ENCODE measurements around the gene GPS2.

GPS2 gene

DNA sequence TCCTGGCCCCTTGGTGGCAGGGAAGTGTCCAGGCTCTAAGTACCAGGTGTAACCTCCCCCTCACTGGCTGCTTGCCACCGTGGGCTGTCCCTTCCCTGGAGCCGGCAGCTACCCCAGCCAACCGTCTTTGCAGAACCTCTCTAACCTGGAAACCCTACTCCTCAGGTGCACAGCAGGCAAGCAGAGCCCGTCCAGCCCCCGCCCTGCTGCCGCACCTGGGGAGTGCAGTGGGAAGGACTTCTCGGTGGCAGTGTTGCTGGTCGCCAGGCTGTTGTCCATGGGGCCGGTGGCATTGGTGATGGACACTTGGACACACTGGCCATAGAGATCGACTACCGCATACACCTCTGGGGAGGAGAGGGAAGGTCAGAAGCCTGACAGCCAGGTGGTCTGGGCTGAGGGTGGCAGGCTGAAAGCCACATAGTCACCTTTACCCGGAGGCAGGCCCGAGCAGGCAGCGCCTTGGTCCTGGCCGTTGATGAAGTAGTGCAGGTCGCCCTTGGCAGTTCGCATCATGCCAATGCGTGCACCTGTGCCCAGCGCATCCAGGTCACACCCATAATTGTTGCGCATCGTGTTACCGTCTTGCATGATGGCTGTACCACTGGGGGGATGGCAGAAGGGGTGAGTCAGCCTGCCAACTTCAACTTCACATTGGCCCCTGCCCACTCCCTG is 7.5 kb upstream of the GPS2 start:
- WGBS (ENCODE audit: extremely low coverage, insufficient coverage, low lambda C conversion rate): no CpG with 5 or more reads among the region's 22 CpGs
- no peak overlapping the region for H3K4me3 ChIP-seq (ENCODE audit: low read length)
- H3K4ac ChIP-seq (ENCODE audit: low read depth, low read length): no peak overlapping the region
- DNase-seq: no peak
- H3K18ac ChIP-seq (ENCODE audit: low read length): no peak overlapping the region
- H3K4me1 ChIP-seq (ENCODE audit: control insufficient read depth, low read depth, low read length): no peaks in the 10 kb centered on the region
- H3K79me1 ChIP-seq (ENCODE audit: low read length): peaks cover 2% of the 10 kb centered on the region
- no peak overlapping the region for H3K9ac ChIP-seq (ENCODE audit: low read length)
- H2BK15ac ChIP-seq (replicated peaks; ENCODE audit: low read depth): no peak overlapping the region
- peaks cover 16% of the 10 kb centered on the region for H3K36me3 ChIP-seq (ENCODE audit: control insufficient read depth, insufficient read depth, low read length)
- no peak overlapping the region for H2BK5ac ChIP-seq (ENCODE audit: low read length)
- no peak overlapping the region for H2BK120ac ChIP-seq (ENCODE audit: low read depth, low read length)
- no peak overlapping the region for H3K4me2 ChIP-seq (ENCODE audit: low read length)
- no peak overlapping the region for H3K56ac ChIP-seq (ENCODE audit: low read length)
- no peak overlapping the region for H4K5ac ChIP-seq (ENCODE audit: low read length)
- H3K23ac ChIP-seq (ENCODE audit: low read length): no peak overlapping the region
- H4K8ac ChIP-seq (ENCODE audit: low read depth, low read length): no peak overlapping the region
- peaks cover 2% of the 10 kb centered on the region for H3K79me2 ChIP-seq (ENCODE audit: control insufficient read depth, insufficient read depth, low read length)
- no peak overlapping the region for H3K27ac ChIP-seq (ENCODE audit: low read depth, low read length)
- no peak overlapping the region for H2AK5ac ChIP-seq (ENCODE audit: low read length)
- no peaks in the 10 kb centered on the region for H3K27me3 ChIP-seq (ENCODE audit: insufficient read depth, low read length, poor library complexity)

DNA sequence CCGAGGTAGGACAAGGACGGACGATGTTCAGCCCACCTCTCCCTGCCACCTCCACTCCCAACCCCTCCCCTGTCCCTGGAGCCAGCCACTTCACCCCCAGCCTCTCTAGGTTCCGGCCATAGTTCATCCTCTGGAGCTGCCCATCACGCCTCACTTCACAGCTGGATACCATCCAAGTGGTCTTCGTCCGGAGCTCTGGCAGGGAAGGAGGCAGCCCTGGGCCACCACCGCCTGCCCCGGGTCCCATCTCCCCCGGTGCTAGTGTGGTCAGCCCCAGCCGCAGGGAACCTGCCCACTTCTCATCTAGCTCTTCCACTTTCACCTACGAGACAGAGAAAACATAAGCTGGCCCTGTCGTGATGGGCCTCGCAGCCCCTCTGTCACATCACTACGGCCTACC is 6.3 kb upstream of the GPS2 start:
- Histone ChIP-seq H3K4me1 (ENCODE audit: control insufficient read depth, low read depth, low read length) (no peaks in the 10 kb centered on the region), H3K4me3 (ENCODE audit: low read length) (no peak overlapping the region), H4K8ac (ENCODE audit: low read depth, low read length) (no peak overlapping the region), H3K27ac (ENCODE audit: low read depth, low read length) (no peak overlapping the region), H3K23ac (ENCODE audit: low read length) (no peak overlapping the region), H2BK5ac (ENCODE audit: low read length) (no peak overlapping the region), H3K36me3 (ENCODE audit: control insufficient read depth, insufficient read depth, low read length) (peaks cover 18% of the 10 kb centered on the region), H3K9ac (ENCODE audit: low read length) (no peak overlapping the region), H3K56ac (ENCODE audit: low read length) (no peak overlapping the region), H2BK15ac (replicated peaks; ENCODE audit: low read depth) (no peak overlapping the region), H2AK5ac (ENCODE audit: low read length) (no peak overlapping the region), H4K5ac (ENCODE audit: low read length) (no peak overlapping the region), H3K79me2 (ENCODE audit: control insufficient read depth, insufficient read depth, low read length) (no peaks in the 10 kb centered on the region), H3K4me2 (ENCODE audit: low read length) (no peak overlapping the region), H3K27me3 (ENCODE audit: insufficient read depth, low read length, poor library complexity) (no peaks in the 10 kb centered on the region), H3K79me1 (ENCODE audit: low read length) (no peaks in the 10 kb centered on the region), H2BK120ac (ENCODE audit: low read depth, low read length) (no peak overlapping the region), H3K18ac (ENCODE audit: low read length) (no peak overlapping the region), H3K4ac (ENCODE audit: low read depth, low read length) (no peak overlapping the region)
- no CpG with 5 or more reads among the region's 15 CpGs for WGBS (ENCODE audit: extremely low coverage, insufficient coverage, low lambda C conversion rate)
- DNase-seq: no peak

DNA sequence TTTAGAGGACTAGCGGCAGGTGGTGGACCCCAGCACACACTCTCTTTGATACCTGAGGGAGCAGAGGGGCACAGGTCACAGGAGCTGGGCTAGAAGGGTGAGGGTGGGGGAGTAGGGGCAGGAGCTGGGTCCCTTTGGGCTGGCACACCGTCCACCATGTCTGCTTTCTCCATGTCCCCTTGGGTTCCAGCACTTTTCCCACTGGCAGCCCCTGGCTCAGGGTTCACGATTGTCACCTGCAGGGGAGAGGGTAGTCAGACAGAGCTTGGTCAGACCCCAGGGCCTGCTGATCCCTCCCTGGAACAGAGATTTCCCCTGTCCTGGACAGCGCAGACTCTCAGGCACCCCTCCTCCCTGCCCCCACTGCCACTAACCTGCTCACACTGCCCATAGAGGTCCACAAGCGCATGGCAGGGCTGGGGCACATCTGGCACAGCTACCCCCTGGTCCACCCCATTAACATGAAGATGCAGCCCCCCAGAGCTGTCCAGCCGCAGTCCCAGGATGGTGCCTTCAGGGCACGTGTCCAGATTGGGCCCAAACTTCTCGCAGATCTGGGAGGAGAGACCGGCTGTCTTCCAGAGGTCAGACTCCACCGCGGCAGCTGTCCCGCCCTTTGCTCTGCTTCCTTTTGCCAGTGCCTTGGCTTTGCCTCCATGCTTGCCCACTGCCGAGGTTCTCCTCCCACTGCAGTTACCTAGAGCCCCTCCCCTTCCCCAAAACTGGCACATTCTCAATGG is 3.1 kb upstream of the GPS2 start:
- Histone ChIP-seq H3K4me3 (ENCODE audit: low read length) (no peak overlapping the region), H3K4ac (ENCODE audit: low read depth, low read length) (no peak overlapping the region), H3K79me1 (ENCODE audit: low read length) (peaks cover 5% of the 10 kb centered on the region), H3K27ac (ENCODE audit: low read depth, low read length) (no peak overlapping the region), H3K23ac (ENCODE audit: low read length) (no peak overlapping the region), H3K36me3 (ENCODE audit: control insufficient read depth, insufficient read depth, low read length) (peaks cover 14% of the 10 kb centered on the region), H3K27me3 (ENCODE audit: insufficient read depth, low read length, poor library complexity) (no peaks in the 10 kb centered on the region), H2BK15ac (replicated peaks; ENCODE audit: low read depth) (no peak overlapping the region), H4K8ac (ENCODE audit: low read depth, low read length) (no peak overlapping the region), H3K18ac (ENCODE audit: low read length) (no peak overlapping the region), H4K5ac (ENCODE audit: low read length) (no peak overlapping the region), H2BK5ac (ENCODE audit: low read length) (no peak overlapping the region), H3K9ac (ENCODE audit: low read length) (no peak overlapping the region), H3K79me2 (ENCODE audit: control insufficient read depth, insufficient read depth, low read length) (peaks cover 4% of the 10 kb centered on the region), H3K4me2 (ENCODE audit: low read length) (no peak overlapping the region), H3K4me1 (ENCODE audit: control insufficient read depth, low read depth, low read length) (peaks cover 3% of the 10 kb centered on the region), H2AK5ac (ENCODE audit: low read length) (no peak overlapping the region), H2BK120ac (ENCODE audit: low read depth, low read length) (no peak overlapping the region), H3K56ac (ENCODE audit: low read length) (no peak overlapping the region)
- WGBS (ENCODE audit: extremely low coverage, insufficient coverage, low lambda C conversion rate): no CpG with 5 or more reads among the region's 13 CpGs
- DNase-seq: no peak

DNA sequence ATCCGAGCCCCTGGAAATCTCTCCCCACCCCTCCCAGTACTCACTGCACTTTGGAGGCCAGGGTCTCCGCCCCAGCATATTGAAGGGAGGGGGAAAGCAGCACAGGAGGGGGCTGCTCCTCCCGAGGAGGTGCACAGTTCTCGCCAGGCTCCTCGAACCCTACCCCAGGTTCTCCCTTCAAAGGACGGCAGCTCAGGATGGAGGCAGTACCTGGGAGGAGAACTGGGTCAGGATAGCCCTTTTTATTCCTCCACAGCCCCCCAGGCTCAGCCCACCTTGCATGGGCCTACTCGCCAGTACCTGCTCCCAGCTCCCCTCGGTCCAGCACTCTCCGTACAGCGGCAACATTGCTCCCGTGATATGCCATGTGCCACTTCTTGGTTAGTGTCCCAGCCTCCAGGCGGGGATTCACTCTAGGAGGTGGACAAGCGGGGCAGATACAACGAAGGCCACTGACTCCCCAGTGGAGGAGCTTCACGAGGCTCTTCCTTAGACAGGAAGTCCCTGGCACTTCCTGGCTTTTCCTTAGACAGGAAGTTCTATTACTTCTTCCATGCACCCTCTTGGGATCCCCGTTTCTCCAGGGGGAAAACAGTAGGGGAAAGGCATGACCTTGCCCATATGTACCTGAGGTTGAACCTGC is 2.1 kb upstream of the GPS2 start:
- Histone ChIP-seq H3K79me1 (ENCODE audit: low read length) (peaks cover 7% of the 10 kb centered on the region), H2BK15ac (replicated peaks; ENCODE audit: low read depth) (no peak overlapping the region), H2BK5ac (ENCODE audit: low read length) (no peak overlapping the region), H4K8ac (ENCODE audit: low read depth, low read length) (no peak overlapping the region), H3K4me1 (ENCODE audit: control insufficient read depth, low read depth, low read length) (peaks cover 3% of the 10 kb centered on the region), H3K9ac (ENCODE audit: low read length) (no peak overlapping the region), H3K4ac (ENCODE audit: low read depth, low read length) (no peak overlapping the region), H3K79me2 (ENCODE audit: control insufficient read depth, insufficient read depth, low read length) (peaks cover 4% of the 10 kb centered on the region), H3K56ac (ENCODE audit: low read length) (no peak overlapping the region), H3K23ac (ENCODE audit: low read length) (no peak overlapping the region), H3K27ac (ENCODE audit: low read depth, low read length) (no peak overlapping the region), H3K4me3 (ENCODE audit: low read length) (no peak overlapping the region), H3K36me3 (ENCODE audit: control insufficient read depth, insufficient read depth, low read length) (peaks cover 10% of the 10 kb centered on the region), H2BK120ac (ENCODE audit: low read depth, low read length) (no peak overlapping the region), H3K18ac (ENCODE audit: low read length) (no peak overlapping the region), H2AK5ac (ENCODE audit: low read length) (no peak overlapping the region), H4K5ac (ENCODE audit: low read length) (no peak overlapping the region), H3K4me2 (ENCODE audit: low read length) (no peak overlapping the region), H3K27me3 (ENCODE audit: insufficient read depth, low read length, poor library complexity) (no peaks in the 10 kb centered on the region)
- DNase-seq: no peak
- WGBS (ENCODE audit: extremely low coverage, insufficient coverage, low lambda C conversion rate): no CpG with 5 or more reads among the region's 16 CpGs

DNA sequence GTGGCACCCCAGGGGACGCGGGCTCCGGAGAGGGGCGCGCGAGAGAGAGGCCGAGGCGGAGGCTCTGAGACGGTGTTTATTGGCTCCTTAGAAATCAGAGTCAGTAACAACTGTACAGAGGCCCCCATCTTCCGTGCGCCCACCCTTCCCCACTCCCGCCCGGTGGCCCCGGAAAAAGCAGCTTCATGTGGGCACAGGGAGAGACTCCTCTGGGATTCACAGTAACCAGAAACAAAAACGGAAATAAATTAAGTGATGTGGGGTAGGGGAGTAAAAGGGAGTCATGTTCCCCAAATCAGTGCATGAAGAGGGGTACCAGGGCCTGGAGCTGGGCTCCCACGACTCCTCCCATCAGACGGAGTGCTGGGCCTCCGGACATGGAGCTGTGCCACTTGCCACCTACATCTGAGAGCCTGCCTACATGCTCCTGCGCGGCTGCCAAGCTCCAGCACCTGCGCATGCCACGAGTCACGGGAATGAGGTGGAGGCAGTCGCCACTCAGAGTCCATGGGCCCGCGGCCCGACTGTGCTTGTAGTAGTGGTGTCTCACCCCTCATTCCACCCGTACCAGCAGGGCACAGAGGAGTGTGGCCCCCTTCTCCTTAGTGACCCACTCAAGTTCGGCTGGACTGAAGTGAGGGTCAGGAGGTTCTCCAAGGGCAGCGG is 543 bp upstream of the GPS2 start:
- H3K18ac ChIP-seq (ENCODE audit: low read length): peak overlapping the region; percentile 62
- H3K27ac ChIP-seq (ENCODE audit: low read depth, low read length): peak overlapping the region; percentile 51
- no peak overlapping the region for H2BK120ac ChIP-seq (ENCODE audit: low read depth, low read length)
- no peaks in the 10 kb centered on the region for H3K27me3 ChIP-seq (ENCODE audit: insufficient read depth, low read length, poor library complexity)
- peak overlapping the region; percentile 45 for H3K4me3 ChIP-seq (ENCODE audit: low read length)
- peaks cover 12% of the 10 kb centered on the region for H3K36me3 ChIP-seq (ENCODE audit: control insufficient read depth, insufficient read depth, low read length)
- H4K5ac ChIP-seq (ENCODE audit: low read length): no peak overlapping the region
- peaks cover 3% of the 10 kb centered on the region for H3K4me1 ChIP-seq (ENCODE audit: control insufficient read depth, low read depth, low read length)
- peaks cover 11% of the 10 kb centered on the region for H3K79me1 ChIP-seq (ENCODE audit: low read length)
- no peak overlapping the region for H2AK5ac ChIP-seq (ENCODE audit: low read length)
- H3K9ac ChIP-seq (ENCODE audit: low read length): peak overlapping the region; percentile 72
- H2BK15ac ChIP-seq (replicated peaks; ENCODE audit: low read depth): no peak overlapping the region
- H2BK5ac ChIP-seq (ENCODE audit: low read length): no peak overlapping the region
- H3K79me2 ChIP-seq (ENCODE audit: control insufficient read depth, insufficient read depth, low read length): peaks cover 12% of the 10 kb centered on the region
- H4K8ac ChIP-seq (ENCODE audit: low read depth, low read length): no peak overlapping the region
- no peak overlapping the region for H3K4ac ChIP-seq (ENCODE audit: low read depth, low read length)
- DNase-seq: no peak
- H3K56ac ChIP-seq (ENCODE audit: low read length): peak overlapping the region; percentile 83
- H3K23ac ChIP-seq (ENCODE audit: low read length): no peak overlapping the region
- WGBS (ENCODE audit: extremely low coverage, insufficient coverage, low lambda C conversion rate): no CpG with 5 or more reads among the region's 30 CpGs
- peak overlapping the region; percentile 69 for H3K4me2 ChIP-seq (ENCODE audit: low read length)
